GM04503 (cell line): ENCODE results near the gene PHF24.

ENCODE experiments used
- DNase-seq: peaks from one replicate; pipeline ENCODE4 v3.0.0-alpha.2; 2012; ENCODE audit warnings: low read depth

The PHF24 gene

DNA sequence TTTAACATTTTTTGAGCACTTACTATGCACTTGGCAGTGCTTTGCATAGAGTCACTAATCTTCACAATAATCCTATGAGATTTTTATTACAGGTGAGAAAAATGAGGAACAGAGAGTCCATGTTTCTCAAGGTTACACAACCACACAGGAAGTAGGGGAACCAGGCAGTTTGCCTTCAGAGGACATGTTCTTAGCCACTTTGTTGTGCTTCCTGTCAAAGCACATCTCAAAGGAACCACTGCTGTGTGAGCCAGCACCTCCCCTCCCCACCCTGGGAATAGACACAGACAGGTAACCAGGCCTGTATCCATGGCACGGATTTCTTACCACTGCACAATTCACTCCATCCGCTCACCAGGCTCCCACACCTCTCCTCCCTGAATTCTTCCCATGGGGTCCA lies 25.1 kb downstream of the PHF24 start:
- DNase-seq = no peak

DNA sequence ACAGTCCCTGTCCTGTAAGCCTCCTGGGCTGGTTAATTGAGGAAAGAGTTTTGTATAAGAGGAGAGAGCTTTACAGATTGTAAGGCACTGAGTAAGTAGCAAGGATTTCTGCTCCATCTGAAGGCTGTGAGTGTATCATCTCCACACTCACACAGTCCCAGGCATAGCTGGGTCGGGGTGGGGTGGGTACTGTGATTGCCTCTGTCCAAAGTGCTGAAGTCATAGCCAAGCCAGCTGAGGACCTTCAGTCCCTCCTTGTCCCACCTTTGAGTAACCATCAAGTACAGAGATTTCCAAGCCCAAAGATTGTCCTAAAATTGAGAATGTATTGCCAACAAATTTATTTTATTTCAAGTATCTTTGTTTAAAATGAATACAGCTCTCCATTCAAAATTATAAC lies 26.0 kb downstream of the PHF24 start:
- no peak for DNase-seq

DNA sequence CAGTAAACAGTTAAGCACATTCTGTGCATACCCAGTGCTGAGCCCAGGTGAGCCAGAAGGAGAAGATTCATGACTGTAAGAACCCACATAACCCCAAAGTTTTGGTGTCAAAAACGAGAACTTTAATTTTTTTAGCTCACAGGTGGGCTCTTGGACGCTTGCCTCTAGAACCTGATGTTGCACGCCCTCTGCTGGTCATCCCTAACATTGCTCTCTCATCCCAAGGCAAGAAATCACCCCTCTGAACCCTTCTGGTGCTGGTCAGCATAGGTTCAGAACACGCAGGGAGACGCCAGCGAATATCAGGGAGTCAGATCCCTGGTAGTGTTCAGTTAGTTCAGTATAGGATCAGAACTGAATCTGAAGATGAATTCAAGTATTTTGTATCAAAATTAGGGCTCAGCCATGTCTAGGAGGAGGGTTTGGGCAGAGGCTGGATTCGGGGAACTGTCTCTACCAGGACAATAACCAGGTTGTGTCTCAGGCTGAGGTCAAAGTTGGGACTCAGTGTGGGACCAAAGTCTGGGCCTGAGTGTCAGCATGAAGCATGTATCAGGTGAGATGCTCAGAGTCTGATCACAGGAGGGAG lies 27.3 kb downstream of the PHF24 start:
- DNase-seq = no peak

DNA sequence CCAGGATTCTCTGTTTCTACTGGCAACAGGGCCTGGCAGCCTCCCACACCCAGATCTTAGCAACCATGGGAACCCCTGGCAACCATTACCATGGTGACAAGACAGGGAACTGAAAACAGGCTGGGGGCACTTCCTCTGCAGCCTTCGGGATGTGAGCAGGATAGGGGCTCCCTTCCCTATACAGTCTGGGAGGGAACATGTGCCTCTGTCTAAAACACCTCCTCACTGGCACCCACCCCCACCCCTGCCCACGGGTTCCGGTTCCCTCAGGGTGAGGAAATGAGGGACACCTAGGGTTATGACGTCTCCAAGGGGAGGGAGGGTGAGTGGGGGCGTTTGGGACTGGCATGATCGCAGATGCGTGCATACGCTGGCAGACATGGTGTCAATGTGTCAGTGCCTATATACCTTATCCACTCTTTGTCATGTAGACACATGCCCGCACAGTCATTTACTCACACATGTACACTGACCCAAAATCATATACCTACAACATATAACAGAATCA lies 28.5 kb downstream of the PHF24 start:
- no peak for DNase-seq

DNA sequence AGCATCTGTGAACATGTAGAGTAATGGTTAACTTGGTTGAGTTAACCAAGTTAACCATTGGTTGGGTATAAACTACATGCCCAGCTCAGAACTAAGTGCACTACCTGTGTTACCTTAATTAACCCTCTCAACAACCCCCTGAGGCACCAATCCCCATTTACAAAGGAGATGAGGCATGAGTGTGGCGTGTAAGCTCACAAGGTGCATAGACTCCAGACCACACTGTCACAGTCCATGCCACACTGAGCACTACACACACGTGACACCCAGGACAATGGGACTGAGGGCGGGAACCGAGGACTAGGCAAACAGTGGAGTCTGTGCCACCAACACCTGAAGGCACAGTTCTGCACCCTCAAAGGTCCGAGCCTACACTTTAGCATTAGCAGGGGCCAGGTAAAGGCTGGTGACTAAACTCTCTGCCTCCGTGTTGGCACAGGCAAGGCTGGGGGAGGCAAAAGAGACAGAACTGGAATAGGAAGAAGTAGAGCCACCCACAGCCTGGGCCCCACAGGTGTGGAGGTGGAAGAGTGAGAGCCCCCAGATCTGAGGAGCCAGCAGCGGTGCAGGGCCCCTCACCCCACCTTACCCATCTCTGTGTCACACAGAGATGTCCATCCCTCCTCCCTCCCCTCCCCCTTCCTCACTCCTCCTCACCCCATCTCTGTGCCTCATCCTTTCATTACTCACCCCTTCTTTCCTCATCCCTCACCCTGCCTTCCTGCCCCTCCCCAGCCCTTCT lies 29.2 kb downstream of the PHF24 start:
- DNase-seq = no peak

DNA sequence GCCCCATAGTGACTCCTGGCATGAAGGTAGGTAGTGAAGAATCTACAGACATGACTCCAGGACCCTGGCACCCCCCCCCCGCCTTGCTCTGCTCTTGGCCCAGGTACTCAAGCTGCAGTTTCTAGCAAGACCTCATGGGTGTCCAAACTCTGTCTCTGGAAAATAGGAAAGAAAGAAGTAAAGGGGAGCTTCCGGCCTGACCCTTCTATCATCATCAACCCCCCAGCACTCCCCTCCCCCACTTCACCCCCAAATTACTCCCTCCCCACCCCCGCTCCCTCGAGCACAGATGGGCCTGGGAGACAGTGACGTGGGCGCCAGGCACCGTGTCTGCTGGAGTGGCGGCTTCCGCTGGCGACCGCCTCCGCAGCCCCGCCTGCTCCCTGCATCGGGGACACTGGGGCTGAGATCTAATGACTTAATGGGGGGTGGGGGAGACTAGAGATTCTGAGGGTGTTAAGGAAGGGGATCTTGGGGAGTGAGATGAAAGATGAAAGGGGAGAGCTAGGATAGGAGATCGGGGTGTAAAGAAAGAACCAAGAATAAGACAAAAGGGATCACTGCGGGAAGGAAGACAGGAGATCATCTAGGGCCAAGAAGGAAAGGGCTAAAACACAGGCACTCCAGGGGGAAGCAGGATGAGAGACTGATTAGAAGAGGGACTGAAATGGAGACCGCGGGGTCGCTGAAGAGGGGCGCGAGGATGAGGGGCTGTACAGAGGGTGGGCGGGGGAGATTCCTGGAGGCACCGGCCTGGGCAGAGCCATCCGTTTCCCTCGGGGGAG lies 30.3 kb downstream of the PHF24 start:
- DNase-seq = no peak

DNA sequence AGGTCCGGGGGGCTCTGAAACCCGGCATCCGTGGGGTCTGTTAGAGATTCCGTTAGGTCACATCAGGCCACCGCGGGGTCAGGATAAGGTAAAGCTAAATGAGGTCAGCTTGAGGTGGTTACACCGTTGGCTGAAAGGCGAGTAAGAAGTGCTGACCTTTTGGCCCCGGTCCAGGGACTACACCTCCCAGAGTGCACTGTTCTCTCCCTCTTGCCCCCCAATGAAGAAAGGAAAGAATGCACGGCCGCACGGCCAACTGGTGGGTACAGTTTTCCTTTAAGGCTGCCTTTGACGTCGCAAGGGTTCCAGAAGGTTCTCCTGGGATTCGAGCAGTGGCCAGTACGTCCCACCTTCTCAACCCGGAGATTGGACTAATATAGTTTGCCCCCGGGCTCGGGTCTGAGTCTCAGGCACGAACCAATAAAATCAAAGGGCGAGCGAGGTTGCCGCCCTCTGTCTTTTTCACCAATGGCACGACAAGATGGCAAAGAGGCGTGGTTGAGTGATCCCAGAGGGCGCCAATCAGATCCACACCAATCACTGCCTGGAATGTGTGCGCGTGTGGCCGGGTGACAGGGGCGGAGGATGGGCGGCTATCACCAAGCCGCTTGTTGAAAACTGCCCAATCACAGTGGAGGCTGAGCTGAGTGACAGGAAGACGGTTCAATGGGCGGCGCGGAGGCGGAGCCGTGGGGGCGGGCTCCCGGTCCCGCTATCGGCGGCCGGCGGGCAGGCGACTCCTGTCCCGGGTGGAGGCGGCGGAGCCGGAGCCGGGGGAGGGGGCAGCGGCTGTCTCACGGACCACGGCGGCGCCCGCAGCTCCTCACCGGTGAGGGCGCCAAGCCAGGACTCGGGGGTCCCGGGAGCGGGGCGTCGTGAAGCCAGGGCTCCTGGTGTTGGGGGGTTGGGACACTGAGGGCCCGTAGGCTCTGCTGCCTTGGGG lies 31.2 kb downstream of the PHF24 start, which contains the start of gene DNAJB5:
DNAJB5 (plus strand) TSS at position 743 of the 943 bp plus-strand sequence. CDS start 886 bp downstream, outside the sequence.
- DNase-seq = peak; percentile 98

DNA sequence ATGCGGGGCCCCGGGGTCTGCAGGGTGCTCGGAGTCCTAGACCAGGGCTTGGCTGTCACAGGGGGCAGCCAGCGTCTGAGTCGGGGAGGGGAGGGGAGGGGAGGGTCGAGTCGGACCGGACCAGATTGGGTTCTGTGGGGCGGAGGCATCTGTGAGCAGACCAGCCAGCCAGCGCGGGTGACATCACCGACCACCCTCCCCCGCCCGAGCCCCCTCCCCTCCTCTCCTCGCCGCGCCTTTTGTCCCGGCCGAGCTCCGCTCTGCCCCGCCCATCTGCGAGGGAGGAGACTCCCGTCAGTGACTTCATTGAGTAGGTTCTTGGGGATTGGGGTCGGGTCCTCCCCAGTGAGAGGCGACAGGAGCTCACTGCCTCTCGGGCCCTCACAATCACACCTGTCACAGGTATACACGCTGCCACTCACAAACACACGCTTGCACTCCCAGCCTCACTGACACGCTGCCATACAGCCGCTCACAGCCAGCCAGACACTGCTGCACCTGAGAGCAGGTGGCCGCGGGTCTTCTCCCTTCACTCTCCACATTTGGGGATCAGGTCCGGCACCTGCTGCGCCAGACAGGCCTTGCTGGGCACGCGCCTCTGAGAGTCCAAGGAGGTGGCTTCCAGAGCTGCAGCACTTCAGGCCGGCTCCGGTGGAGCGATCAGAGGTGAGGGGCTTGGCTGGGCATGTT lies 32.0 kb downstream of the PHF24 start:
- DNase-seq = no peak

DNA sequence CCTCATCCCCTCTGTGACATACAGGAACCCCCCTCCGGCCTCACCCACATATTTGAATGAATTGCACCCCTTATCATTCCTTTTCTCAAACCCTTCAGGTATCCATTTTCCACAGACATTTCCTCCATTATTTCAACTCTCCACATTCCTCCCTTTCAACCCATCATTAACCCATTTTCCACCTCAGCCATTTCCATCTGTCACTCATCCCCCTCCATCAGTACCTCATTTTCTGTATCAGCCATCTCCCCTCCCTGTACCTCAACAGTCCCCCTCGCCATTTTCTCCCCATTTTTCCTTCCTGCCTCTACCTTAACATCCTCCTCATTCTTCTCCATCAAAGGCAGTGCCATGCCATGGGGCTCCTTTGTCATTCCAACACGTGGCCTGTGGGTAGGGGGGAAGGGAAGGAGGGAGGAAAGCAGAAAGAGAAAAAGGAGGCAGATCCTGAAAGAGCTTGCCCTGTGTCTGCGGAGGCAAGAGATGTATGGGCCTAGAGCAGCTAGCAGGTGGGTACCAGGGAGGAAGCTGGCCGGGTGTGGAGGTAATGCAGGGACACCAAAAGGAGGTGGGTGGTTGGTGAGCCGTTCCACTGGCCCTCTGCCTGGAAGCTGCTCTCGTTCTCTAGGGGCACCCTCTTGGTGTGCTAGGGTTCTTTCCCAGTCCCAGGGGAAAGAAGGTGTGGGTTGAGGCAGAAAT lies 33.0 kb downstream of the PHF24 start:
- DNase-seq = no peak

DNA sequence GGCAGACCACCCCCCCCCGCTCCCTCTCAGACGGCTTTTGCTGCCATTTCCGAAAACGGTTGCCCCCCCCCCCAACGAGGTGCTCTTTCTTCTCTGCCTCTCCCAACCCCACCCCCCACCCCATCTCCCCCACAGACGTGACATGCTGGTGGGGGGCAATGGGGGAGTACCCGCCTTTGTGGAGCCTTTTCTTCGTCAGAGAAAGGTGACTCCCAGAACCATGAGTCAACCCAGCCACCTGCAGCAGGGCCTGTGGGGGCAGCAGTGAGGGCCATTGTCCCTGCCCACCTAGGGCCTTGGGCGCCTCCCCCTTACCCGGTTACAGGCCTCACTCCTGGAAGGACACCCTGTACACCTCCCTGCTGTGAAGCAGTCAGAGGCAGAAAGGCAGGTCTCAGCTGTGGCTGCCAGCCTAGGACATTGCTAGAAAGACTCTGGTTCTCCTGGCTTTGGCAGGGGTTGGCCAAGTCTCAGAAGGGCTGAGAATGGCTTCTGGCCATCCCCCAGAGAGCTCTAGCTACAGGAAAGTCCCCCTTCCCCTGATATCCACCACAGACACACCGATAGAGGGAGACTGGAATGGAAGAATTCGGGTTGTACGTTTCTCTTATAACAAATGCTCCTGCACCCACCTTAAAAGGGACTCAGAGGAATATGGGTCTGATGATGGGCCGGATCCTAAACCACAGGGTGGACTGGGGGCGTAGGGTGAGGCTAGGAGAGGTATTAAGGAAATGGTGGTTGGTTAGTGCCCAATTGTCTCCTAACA lies 33.7 kb downstream of the PHF24 start:
- no peak for DNase-seq

DNA sequence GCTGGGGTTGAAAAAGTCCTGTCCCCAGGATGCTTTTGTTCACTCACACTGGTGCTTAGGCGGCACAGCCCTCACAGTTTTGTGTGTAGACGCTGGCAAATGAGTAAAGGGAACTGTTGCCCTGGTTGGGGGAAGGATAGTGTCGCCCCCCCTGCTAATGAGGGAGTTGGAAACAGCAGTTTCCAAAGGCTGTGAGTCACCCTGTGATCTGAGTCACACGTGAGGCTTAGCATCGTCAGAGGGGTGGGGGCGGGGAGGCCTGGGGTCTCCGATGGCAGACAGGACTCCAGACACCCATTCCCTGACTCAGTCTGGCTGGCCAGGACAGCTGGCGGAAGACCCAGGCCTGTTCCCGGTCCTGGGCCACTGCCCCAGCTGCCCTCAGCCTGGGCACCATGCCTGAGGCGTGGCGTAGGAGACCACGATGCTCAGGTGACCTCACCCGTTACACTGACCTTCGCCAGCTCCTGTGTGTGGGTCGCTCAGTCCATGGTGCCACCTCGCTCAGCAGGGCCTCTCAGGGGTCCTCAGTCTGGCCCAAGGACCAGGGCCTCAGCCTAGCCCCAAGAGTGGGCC lies 34.4 kb downstream of the PHF24 start:
- DNase-seq = no peak

DNA sequence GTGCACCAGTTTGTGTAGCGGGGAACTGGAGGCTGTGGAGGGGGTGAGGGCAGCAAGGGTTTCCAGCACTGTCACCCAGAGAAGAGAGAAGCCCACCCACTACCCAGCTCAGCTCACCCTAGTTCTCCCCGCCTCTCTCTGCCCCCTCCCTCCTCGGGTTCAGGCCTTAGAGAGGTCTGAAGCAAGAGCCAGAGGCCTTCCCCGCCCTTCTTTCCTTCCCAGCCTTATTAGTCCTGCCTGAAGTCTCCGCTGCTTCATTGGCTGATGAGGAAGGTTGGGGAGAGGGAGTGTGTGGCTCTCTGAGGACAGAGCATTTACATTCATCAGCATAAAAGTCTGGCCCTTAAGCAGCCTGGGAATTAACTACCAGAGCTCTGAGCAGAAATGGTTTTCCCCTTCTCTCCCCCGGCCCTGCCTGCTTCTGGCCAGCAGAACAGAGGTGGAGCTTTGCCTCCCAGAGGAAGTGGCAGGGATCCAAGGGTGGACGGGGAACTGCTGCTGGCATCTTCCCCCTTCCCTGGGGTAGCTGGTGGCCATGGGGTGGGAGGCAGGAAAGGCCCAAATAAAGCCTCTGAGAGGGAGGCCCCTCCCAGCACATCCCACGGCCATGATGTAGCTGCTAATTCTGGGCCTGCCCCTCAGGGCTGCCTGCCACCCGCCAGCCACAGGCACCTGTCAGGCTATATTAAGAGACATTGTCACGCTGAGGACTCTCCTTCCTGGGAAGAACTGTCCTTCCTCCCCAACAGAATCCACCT lies 35.6 kb downstream of the PHF24 start:
- DNase-seq = no peak

DNA sequence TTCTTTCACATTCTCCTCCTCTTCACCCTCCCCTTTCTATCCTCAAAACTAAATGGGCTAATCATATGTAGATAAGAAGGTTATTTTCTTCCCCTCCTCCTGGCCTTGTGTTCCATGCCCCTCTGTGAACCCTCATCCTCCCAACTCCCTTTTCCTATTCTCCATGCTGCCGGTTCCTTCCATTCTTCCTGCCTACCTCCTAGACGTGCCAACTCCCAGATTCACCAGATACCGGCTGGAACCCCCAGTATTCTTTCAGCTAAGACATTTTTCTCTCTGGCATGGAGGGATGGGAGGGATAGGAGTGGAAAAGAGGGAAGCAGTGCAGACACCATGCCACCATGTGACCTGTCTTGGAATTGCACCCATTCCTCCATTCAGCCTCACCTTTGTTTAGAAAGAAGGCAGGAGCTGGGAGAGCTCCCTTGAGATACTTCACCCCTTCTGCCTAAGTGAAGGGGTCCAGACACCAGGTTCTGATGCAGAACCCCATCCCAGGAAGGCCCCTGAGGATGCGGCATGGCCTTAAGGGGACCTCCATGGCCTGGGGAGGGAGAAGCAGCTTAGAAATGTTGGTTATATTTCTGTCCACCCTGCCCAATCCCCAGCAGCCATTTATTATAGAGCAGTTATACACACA lies 36.3 kb downstream of the PHF24 start:
- no peak for DNase-seq

DNA sequence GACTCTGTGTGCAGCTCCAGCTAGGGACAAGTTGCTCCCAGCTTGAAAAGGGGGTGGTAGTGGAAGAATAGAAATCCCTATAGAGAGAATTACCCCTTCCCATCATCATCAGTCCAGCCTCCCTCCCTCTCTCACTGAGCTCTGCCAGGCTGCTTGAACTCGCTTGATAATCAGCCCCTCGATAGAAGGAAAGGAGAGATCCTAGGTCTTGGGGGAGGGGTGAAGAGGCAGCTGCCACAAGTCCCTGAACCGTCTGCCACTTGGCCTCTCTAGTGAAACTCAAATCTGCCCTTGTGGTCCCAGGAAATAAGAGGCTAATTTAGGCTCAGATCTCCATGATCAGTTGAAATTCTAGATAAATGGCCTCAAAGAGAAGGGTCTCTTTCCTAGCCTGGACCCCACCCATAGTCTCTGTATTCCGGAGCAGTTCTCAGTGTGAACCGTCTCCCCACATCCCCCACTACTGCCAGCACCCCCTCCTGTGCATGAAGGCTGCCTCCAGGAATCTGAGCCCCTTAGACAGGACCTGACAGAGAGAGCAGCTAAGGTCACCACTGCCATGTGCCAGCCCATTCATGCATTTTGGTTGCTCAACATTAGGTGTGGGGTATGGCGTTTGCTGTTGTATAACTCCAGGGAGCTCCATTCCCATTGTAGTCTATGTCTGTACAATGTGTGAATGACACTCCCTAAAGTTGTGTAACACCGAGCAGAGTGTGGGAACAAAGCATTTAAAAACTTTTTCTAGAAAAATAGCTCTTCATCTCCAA lies 37.0 kb downstream of the PHF24 start:
- peak; percentile 54 for DNase-seq

DNA sequence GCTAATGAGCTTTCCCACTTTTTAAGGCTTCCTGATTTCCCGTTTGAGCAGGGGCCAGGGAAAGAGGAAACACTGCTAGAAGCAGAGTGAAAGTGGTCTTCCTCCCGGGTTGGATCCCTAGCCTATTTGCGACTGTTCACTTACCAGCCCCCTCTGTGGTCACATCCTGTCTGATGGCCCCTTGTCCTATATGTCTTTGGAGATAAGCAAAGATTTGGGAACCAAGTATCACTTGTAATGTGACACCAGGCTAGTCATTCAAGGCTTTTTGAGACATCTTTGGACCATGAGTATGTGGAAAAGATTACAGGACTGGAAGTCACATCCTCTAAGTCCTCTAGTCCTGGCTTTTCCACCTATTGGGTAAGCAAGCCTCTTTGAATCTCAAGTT lies 37.6 kb downstream of the PHF24 start:
- DNase-seq = no peak

DNA sequence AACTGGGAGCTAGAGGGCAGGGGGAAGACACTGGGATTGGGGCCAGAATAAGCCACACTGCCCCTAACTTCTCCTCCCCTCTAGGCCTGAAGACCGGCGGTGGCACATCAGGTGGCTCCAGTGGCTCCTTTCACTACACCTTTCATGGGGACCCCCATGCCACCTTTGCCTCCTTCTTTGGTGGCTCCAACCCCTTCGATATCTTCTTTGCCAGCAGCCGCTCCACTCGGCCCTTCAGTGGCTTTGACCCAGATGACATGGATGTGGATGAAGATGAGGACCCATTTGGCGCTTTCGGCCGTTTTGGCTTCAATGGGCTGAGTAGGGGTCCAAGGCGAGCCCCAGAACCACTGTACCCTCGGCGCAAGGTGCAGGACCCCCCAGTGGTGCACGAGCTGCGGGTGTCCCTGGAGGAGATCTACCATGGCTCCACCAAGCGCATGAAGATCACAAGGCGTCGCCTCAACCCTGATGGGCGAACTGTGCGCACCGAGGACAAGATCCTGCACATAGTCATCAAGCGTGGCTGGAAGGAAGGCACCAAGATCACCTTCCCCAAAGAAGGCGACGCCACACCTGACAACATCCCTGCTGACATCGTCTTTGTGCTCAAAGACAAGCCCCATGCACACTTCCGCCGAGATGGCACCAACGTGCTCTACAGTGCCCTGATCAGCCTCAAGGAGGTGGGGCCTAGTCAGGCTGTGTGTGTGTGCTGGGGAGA lies 38.3 kb downstream of the PHF24 start:
- no peak for DNase-seq

DNA sequence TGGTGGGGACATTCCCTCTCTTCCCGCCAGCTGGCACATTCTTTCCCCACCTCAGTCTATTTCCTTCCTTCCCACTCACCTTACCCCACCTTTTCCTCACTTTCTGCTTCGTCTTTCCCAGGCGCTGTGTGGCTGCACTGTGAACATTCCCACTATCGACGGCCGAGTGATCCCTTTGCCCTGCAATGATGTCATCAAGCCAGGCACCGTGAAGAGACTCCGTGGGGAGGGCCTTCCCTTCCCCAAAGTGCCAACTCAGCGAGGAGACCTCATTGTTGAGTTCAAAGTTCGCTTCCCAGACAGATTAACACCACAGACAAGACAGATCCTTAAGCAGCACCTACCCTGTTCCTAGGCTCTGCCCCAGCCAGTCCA lies 38.8 kb downstream of the PHF24 start:
- DNase-seq = no peak
